HG02885 (cell line): ENCODE results near the gene ACAA2.
"Not testable (repeated sequence)": the region's sequence is repeated elsewhere in the genome, so short reads cannot be mapped to it uniquely, and the experiment has no call there.

Experiments
- ATAC-seq: cut with Tn5 transposase; IDR thresholded peaks from one replicate; pipeline ENCODE4 v1.9.1; 2021; ENCODE audit warnings: mild to moderate bottlenecking; ENCODE audit not compliant: unreplicated experiment, poor library complexity

ACAA2 gene

GRCh38 chr18:49846361-49846662 lies 33.0 kb upstream of the ACAA2 start:
- ATAC-seq: no peak

- ATAC-seq: no peak
Observed at GRCh38 chr18:49845629-49846360, 32.5 kb upstream of the ACAA2 start.

GRCh38 chr18:49844903-49845302 lies 31.6 kb upstream of the ACAA2 start:
- no peak for ATAC-seq

- no peak for ATAC-seq
Observed at GRCh38 chr18:49843778-49844625, 30.7 kb upstream of the ACAA2 start.

- ATAC-seq: no peak
Observed at GRCh38 chr18:49843131-49843530, 29.8 kb upstream of the ACAA2 start.

GRCh38 chr18:49842656-49843055 lies 29.3 kb upstream of the ACAA2 start:
- ATAC-seq: no peak

- ATAC-seq: no peak
Observed at GRCh38 chr18:49841236-49842217, 28.2 kb upstream of the ACAA2 start.

GRCh38 chr18:49839012-49839411 lies 25.7 kb upstream of the ACAA2 start:
- no peak for ATAC-seq

GRCh38 chr18:49838381-49838780 lies 25.0 kb upstream of the ACAA2 start:
- ATAC-seq: no peak

GRCh38 chr18:49837889-49838288 lies 24.6 kb upstream of the ACAA2 start:
- no peak for ATAC-seq

GRCh38 chr18:49837316-49837835 lies 24.0 kb upstream of the ACAA2 start:
- not testable (repeated sequence) for ATAC-seq

GRCh38 chr18:49835405-49835804 lies 22.1 kb upstream of the ACAA2 start:
- ATAC-seq: no peak

GRCh38 chr18:49834258-49834657 lies 20.9 kb upstream of the ACAA2 start:
- ATAC-seq: no peak

GRCh38 chr18:49833814-49834213 lies 20.5 kb upstream of the ACAA2 start:
- ATAC-seq: no peak

- no peak for ATAC-seq
Observed at GRCh38 chr18:49832221-49832647, 18.9 kb upstream of the ACAA2 start.

GRCh38 chr18:49827996-49828395 lies 14.7 kb upstream of the ACAA2 start:
- ATAC-seq: no peak

GRCh38 chr18:49819823-49820671 lies 6.7 kb upstream of the ACAA2 start:
- peak; percentile 40 for ATAC-seq

- no peak for ATAC-seq
Observed at GRCh38 chr18:49819071-49819662, 5.8 kb upstream of the ACAA2 start.

- no peak for ATAC-seq
Observed at GRCh38 chr18:49817947-49818346, 4.6 kb upstream of the ACAA2 start.
